Vagina (tissue), 2 donors: ENCODE data around the gene ZNF597. TPM values are rescaled to one million over a fixed set of nuclear protein-coding genes. Genes with fewer than 3 reads are reported as not detected.

Source experiments
- DNase-seq, 2 donors: peaks; one replicate each; pipeline ENCODE4 v3.0.0-alpha.2; 2017; ENCODE audit errors: extremely low spot score in 2 of 2
- H3K27ac ChIP-seq: fragments of 200-600 bp; sonication (generic); one replicate; pipeline ENCODE4 v1.5.1; 2019
- H3K27me3 ChIP-seq: fragments of 200-600 bp; sonication (generic); one replicate; pipeline ENCODE4 v1.5.1; 2019
- H3K36me3 ChIP-seq, 2 donors: fragments of 200-600 bp; sonication (generic); one replicate each; pipeline ENCODE4 v1.5.1; 2017 to 2019
- H3K4me1 ChIP-seq: fragments of 200-600 bp; sonication (generic); one replicate; pipeline ENCODE4 v1.5.1; 2019
- H3K4me3 ChIP-seq, 2 donors: fragments of 200-600 bp; sonication (generic); 1 replicate in 1 of 2; 2 replicates in 1 of 2; pipeline ENCODE4 v1.5.1; 2016 to 2019
- H3K9me3 ChIP-seq: fragments of 200-600 bp; sonication (generic); one replicate; pipeline ENCODE4 v1.5.1; 2019
- POLR2A ChIP-seq, 2 donors: fragments of 450-650 bp; IDR thresholded peaks; one replicate each; pipeline ENCODE4 v1.6.1; 2017; ENCODE audit warnings: antibody characterized with exemption in 2 of 2, mild to moderate bottlenecking in 2 of 2, moderate library complexity in 2 of 2
- POLR2AphosphoS5 ChIP-seq, 2 donors: sonication (generic); formaldehyde crosslinking; IDR thresholded peaks; one replicate each; pipeline ENCODE4 v1.9.0; 2017; ENCODE audit warnings: antibody characterized with exemption in 2 of 2, mild to moderate bottlenecking in 2 of 2, low read depth in 1 of 2; ENCODE audit not compliant: insufficient read depth in 1 of 2
- intact Hi-C: fragments of 100-400 bp; cut with DNase I; formaldehyde crosslinking; loops from one replicate; pipeline ENCODE4 v1.15.1; 2023
- total RNA-seq: library from RNA; depleted of rRNA; stranded (reverse); fragments of >200 nt; gene quantifications from one replicate; pipeline ENCODE4 v1.2.3, GENCODE V29; 2016
- TF ChIP-seq, protein P1 (sequence below), 3 experiments: fragments of 450-650 bp in 2 of 3; fragments of 200-600 bp in 1 of 3; sonication (generic) in 1 of 3; IDR thresholded peaks; one replicate each; pipeline ENCODE4 v1.5.1; 2017 to 2019; ENCODE audit warnings: antibody characterized with exemption in 3 of 3, mild to moderate bottlenecking in 2 of 3, moderate library complexity in 2 of 3

ZNF597 gene
- total RNA-seq, 1 donor from 2014 or later, result 2.0 TPM

DNA sequence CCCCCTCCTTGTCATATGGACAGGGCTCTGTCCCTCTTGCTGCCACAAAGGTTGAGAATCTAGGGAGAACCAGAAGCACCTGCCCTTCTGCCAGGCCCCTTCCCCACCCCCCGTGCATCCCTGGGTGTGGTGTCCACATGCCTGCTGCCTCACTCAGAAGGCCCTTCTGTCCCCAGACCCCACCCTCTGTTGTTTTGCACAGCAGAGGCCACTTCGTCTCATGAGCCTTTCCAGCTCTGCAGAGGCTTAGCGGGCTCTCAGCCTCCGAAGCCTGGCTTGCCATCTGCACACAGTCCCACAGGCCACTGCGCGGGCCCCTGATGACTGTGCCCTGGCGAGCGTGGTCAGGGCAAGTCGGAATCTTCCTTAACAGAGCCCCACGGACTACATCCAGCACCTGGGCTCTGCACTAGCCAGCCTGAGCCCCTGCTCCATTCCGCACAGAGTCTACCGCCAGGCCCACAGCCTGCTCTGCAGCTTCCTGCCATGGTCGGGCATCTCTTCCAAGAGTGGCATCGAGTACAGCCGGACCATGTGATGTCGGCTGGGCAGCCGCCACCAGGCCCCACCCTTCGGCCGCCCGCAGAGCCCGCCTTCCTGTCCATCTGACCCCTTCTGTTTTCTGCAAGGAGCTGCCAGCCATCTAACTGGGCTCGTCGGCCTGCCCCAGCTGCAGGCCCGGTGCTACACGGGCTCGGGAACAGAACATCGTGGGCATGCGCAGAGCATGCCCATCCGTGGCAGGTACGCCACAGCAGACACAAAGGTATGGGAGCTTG is 41.2 kb upstream of the ZNF597 start:
- H3K4me3 ChIP-seq, result no peak overlapping the region
- intact Hi-C loops, result loop anchor here (10.0 kb wide), 1 partner anchor 650 kb away; the partner anchor contains the start of gene ZG16B
- H3K27me3 ChIP-seq, result no peaks in the 10 kb centered on the region
- H3K9me3 ChIP-seq, result no peaks in the 10 kb centered on the region
- no peaks in the 10 kb centered on the region for H3K4me1 ChIP-seq
- peaks cover 0 to 70% of the 10 kb centered on the region in 2 donors for H3K36me3 ChIP-seq
- no peak for DNase-seq
- H3K27ac ChIP-seq, result no peak overlapping the region
- no peak for TF ChIP-seq POLR2AphosphoS5 (IDR thresholded peaks at IDR 0.05; ENCODE audit: insufficient read depth in 1 of 2, low read depth in 1 of 2)
- no peak for TF ChIP-seq POLR2A (IDR thresholded peaks at IDR 0.05)
- TF ChIP-seq, protein P1, sequence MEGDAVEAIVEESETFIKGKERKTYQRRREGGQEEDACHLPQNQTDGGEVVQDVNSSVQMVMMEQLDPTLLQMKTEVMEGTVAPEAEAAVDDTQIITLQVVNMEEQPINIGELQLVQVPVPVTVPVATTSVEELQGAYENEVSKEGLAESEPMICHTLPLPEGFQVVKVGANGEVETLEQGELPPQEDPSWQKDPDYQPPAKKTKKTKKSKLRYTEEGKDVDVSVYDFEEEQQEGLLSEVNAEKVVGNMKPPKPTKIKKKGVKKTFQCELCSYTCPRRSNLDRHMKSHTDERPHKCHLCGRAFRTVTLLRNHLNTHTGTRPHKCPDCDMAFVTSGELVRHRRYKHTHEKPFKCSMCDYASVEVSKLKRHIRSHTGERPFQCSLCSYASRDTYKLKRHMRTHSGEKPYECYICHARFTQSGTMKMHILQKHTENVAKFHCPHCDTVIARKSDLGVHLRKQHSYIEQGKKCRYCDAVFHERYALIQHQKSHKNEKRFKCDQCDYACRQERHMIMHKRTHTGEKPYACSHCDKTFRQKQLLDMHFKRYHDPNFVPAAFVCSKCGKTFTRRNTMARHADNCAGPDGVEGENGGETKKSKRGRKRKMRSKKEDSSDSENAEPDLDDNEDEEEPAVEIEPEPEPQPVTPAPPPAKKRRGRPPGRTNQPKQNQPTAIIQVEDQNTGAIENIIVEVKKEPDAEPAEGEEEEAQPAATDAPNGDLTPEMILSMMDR (IDR thresholded peaks at IDR 0.05), result no peak

DNA sequence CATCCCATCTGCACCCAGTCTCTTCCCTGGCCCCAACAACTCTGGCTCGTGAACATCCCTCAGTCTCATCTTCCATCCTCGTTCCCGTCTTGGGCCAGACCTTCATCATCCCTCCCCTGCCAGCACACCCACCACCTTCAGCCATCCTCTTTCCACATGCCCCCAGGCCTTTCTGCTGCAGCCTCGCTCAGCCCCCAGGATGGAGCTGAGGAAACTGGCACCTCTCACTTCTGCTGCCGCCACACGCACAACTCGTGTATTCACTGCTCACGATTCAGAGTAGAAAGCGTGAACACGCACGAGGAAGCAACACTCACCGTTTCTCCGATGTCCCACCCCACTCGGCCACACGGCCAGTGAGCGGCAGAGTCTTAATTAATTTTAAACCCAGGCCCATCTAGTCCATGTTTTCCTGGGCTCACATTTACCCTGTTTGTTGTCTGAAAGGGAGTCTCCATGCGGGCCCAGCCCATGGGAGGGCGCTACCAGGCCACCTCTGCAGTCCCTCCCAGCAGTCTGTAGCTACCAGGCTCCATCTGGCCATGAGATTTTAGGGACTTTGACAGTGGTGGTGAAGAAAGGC is 39.4 kb upstream of the ZNF597 start:
- H3K36me3 ChIP-seq, result peaks cover 0 to 84% of the 10 kb centered on the region in 2 donors
- H3K27ac ChIP-seq, result no peak overlapping the region
- no peak for DNase-seq
- no peak for TF ChIP-seq POLR2A (IDR thresholded peaks at IDR 0.05)
- TF ChIP-seq, protein P1 (IDR thresholded peaks at IDR 0.05), result no peak
- no peak for TF ChIP-seq POLR2AphosphoS5 (IDR thresholded peaks at IDR 0.05; ENCODE audit: insufficient read depth in 1 of 2, low read depth in 1 of 2)
- H3K4me3 ChIP-seq, result no peak overlapping the region
- H3K9me3 ChIP-seq, result no peaks in the 10 kb centered on the region
- peaks cover 5% of the 10 kb centered on the region for H3K4me1 ChIP-seq
- H3K27me3 ChIP-seq, result no peaks in the 10 kb centered on the region
- intact Hi-C loops, result loop anchor here (10.0 kb wide), 1 partner anchor 648 kb away; the partner anchor contains the start of gene ZG16B

DNA sequence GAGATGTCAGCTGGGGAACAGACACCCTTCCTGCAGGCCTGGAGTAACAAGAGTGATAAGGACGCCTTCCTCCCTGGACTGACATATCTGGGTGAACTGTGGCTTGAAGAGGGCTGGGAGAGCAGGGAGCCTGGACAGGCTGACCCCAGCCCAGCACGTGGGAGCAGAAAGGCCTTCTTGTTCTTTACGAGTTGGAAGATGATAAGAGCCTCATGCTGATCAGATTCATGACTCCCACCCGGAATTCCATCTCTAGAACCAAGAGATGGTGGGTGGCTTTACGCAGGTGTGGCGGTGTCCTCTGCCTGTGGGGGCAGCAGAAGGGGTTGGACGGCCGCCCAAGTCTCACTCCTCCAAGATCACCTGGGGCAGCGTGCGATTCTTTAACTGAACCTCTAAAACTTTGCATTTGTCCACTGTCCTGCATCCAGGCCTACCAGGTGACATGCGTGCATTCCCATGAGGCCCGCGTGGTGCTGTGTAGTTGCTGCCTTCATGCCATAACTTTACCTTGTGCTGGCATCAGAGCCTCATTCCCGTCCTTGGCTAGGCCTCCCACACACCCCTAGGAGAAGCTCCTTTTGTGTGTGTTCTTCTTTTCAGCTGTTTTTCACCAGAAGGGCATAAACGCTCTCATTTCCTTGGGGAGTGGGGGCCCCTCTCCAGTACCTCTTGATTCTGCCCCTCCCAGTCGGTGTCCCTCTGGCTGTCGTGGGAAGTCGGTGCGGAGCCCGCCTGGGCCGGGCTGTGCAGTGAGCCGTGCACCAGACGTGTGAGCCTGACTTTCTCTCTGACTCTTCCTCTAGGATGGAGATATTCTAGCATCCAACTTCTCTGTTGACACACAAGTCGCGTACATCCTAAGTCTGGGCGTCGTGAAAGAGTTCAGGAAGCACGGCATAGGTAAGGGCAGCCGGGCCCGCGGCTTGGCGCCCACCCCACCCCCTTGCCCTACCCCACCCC is 38.7 kb upstream of the ZNF597 start:
- Histone ChIP-seq H3K4me3 (no peak overlapping the region), H3K27ac (no peak overlapping the region), H3K9me3 (no peaks in the 10 kb centered on the region), H3K36me3 (peaks cover 0 to 84% of the 10 kb centered on the region in 2 donors), H3K4me1 (peaks cover 5% of the 10 kb centered on the region), H3K27me3 (no peaks in the 10 kb centered on the region)
- DNase-seq, result no peak
- intact Hi-C loops, result loop anchor here (10.0 kb wide), 1 partner anchor 647 kb away; the partner anchor contains the start of gene ZG16B
- TF ChIP-seq POLR2AphosphoS5 (IDR thresholded peaks at IDR 0.05; ENCODE audit: insufficient read depth in 1 of 2, low read depth in 1 of 2), result no peak
- TF ChIP-seq, protein P1 (IDR thresholded peaks at IDR 0.05), result no peak
- TF ChIP-seq POLR2A (IDR thresholded peaks at IDR 0.05), result no peak

DNA sequence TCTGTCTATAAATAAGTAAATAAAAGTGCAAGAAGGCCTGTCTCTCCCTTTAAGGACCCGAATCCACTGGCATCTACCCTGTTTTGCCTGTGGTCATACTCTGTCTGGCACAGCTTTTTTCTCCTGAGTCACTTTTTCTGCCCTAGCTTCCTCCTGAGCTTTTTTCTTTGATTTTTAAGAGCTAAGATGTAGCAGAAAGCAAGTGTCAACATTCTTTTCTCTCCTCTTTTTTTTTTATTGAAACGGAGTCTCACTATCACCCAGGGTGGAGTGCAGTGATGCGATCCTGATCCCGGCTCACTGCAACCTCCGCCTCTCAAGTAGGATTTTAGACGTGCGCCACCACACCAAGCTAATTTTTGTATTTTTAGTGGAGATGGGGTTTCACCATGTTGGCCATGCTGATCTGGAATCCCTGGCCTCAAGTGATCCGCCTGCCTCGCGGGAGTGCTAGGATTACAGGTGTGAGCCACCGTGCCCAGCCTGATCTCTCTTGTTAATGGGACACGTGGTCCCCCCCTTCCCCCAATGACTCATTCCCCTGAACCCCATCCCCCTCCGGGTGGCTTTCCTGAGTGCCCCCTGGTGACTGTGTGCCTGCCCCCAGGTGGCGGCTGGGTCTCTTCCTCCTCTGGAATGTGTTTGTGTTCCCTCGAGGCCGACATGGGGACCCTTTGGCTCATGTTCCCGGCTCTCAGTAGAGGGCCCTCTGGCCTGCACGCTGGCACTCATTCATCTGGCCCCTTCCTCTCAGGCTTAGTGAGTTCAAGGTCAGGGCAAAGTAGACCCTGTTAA is 37.8 kb upstream of the ZNF597 start:
- Histone ChIP-seq H3K27ac (no peak overlapping the region), H3K4me3 (no peak overlapping the region), H3K36me3 (peaks cover 0 to 76% of the 10 kb centered on the region in 2 donors), H3K9me3 (no peaks in the 10 kb centered on the region), H3K27me3 (no peaks in the 10 kb centered on the region), H3K4me1 (peaks cover 5% of the 10 kb centered on the region)
- intact Hi-C loops, result loop anchor here (10.0 kb wide), 1 partner anchor 646 kb away; the partner anchor contains the start of gene ZG16B
- DNase-seq, result no peak
- TF ChIP-seq POLR2AphosphoS5 (IDR thresholded peaks at IDR 0.05; ENCODE audit: insufficient read depth in 1 of 2, low read depth in 1 of 2) (no peak), POLR2A (IDR thresholded peaks at IDR 0.05) (no peak)
- TF ChIP-seq, protein P1 (IDR thresholded peaks at IDR 0.05), result no peak
